ENCODE data around the gene SMCO2. TPM values are rescaled to one million over a fixed set of nuclear protein-coding genes. Genes with fewer than 3 reads are reported as not detected.

SMCO2 gene
- total RNA-seq, 3 donors from 2014 or later (not counting 1 experiment from before 2014, with no cell fraction given): not detected

GRCh38 chr12:27515671-27516070 lies 69.1 kb downstream of the SMCO2 start:
- no peaks in the 10 kb centered on the region for H3K4me1 ChIP-seq (ENCODE audit: control insufficient read depth, insufficient read depth, low read length)
- no peak overlapping the region for H3K27ac Mint-ChIP-seq
- no peak overlapping the region for H3K4me3 ChIP-seq (ENCODE audit: low read length)
- H3K36me3 Mint-ChIP-seq: no peaks in the 10 kb centered on the region
- no peak overlapping the region for H3K4me3 Mint-ChIP-seq
- H3K36me3 ChIP-seq (ENCODE audit: control insufficient read depth, insufficient read depth, low read length): no peaks in the 10 kb centered on the region
- DNase-seq (no peak), ATAC-seq (no peak)
- no peaks in the 10 kb centered on the region for H3K4me1 Mint-ChIP-seq
- H3K9me3 ChIP-seq (ENCODE audit: control insufficient read depth, insufficient read depth, low read length): no peaks in the 10 kb centered on the region
- H3K27me3 ChIP-seq (ENCODE audit: control insufficient read depth, insufficient read depth, low read length): no peaks in the 10 kb centered on the region
- no peaks in the 10 kb centered on the region for H3K9me3 Mint-ChIP-seq
- WGBS (ENCODE audit: insufficient coverage): 85% methylated on average over 8 of the region's 9 CpGs
- intact Hi-C loops (cut with micrococcal nuclease): no loop called here
- peaks cover 26 to 28% of the 10 kb centered on the region in 2 donors for H3K27me3 Mint-ChIP-seq (ENCODE audit: low read depth in 2 of 2)
- TF ChIP-seq CTCF (IDR thresholded peaks at IDR 0.05): no peak
- H3K27ac ChIP-seq (ENCODE audit: low read length): no peak overlapping the region

- H3K9me3 Mint-ChIP-seq: no peaks in the 10 kb centered on the region
- H3K9me3 ChIP-seq (ENCODE audit: control insufficient read depth, insufficient read depth, low read length): no peaks in the 10 kb centered on the region
- no peak for DNase-seq
- H3K27me3 ChIP-seq (ENCODE audit: control insufficient read depth, insufficient read depth, low read length): no peaks in the 10 kb centered on the region
- no peak overlapping the region for H3K4me3 ChIP-seq (ENCODE audit: low read length)
- no peak overlapping the region for H3K27ac ChIP-seq (ENCODE audit: low read length)
- no peak for TF ChIP-seq CTCF (IDR thresholded peaks at IDR 0.05)
- no peaks in the 10 kb centered on the region for H3K4me1 Mint-ChIP-seq
- H3K36me3 Mint-ChIP-seq: no peaks in the 10 kb centered on the region
- H3K4me1 ChIP-seq (ENCODE audit: control insufficient read depth, insufficient read depth, low read length): no peaks in the 10 kb centered on the region
- 83% methylated on average over 4 of the region's 4 CpGs for WGBS (ENCODE audit: insufficient coverage)
- H3K27ac Mint-ChIP-seq: no peak overlapping the region
- no peak overlapping the region for H3K4me3 Mint-ChIP-seq
- no peak for ATAC-seq
- H3K27me3 Mint-ChIP-seq (ENCODE audit: low read depth in 2 of 2): peaks cover 24 to 36% of the 10 kb centered on the region in 2 donors
- intact Hi-C loops (cut with micrococcal nuclease): no loop called here
- no peaks in the 10 kb centered on the region for H3K36me3 ChIP-seq (ENCODE audit: control insufficient read depth, insufficient read depth, low read length)
Observed at GRCh38 chr12:27516625-27517024, 70.1 kb downstream of the SMCO2 start.

GRCh38 chr12:27517546-27517945 lies 71.0 kb downstream of the SMCO2 start:
- DNase-seq (no peak), ATAC-seq (no peak)
- no peaks in the 10 kb centered on the region for H3K9me3 Mint-ChIP-seq
- no peak for TF ChIP-seq CTCF (IDR thresholded peaks at IDR 0.05)
- H3K4me1 ChIP-seq (ENCODE audit: control insufficient read depth, insufficient read depth, low read length): no peaks in the 10 kb centered on the region
- 97% methylated on average over 3 of the region's 3 CpGs for WGBS (ENCODE audit: insufficient coverage)
- peaks cover 28 to 37% of the 10 kb centered on the region in 2 donors for H3K27me3 Mint-ChIP-seq (ENCODE audit: low read depth in 2 of 2)
- no peak overlapping the region for H3K27ac ChIP-seq (ENCODE audit: low read length)
- H3K36me3 ChIP-seq (ENCODE audit: control insufficient read depth, insufficient read depth, low read length): no peaks in the 10 kb centered on the region
- no peaks in the 10 kb centered on the region for H3K27me3 ChIP-seq (ENCODE audit: control insufficient read depth, insufficient read depth, low read length)
- H3K9me3 ChIP-seq (ENCODE audit: control insufficient read depth, insufficient read depth, low read length): no peaks in the 10 kb centered on the region
- intact Hi-C loops (cut with micrococcal nuclease): no loop called here
- no peak overlapping the region for H3K4me3 Mint-ChIP-seq
- no peak overlapping the region for H3K27ac Mint-ChIP-seq
- no peak overlapping the region for H3K4me3 ChIP-seq (ENCODE audit: low read length)
- H3K4me1 Mint-ChIP-seq: no peaks in the 10 kb centered on the region
- no peaks in the 10 kb centered on the region for H3K36me3 Mint-ChIP-seq

GRCh38 chr12:27517961-27518665 lies 71.6 kb downstream of the SMCO2 start:
- H3K4me3 Mint-ChIP-seq: no peak overlapping the region
- H3K27me3 ChIP-seq (ENCODE audit: control insufficient read depth, insufficient read depth, low read length): no peaks in the 10 kb centered on the region
- intact Hi-C loops (cut with micrococcal nuclease): no loop called here
- DNase-seq: no peak
- H3K9me3 ChIP-seq (ENCODE audit: control insufficient read depth, insufficient read depth, low read length): no peaks in the 10 kb centered on the region
- H3K36me3 Mint-ChIP-seq: no peaks in the 10 kb centered on the region
- no peak overlapping the region for H3K27ac Mint-ChIP-seq
- H3K4me3 ChIP-seq (ENCODE audit: low read length): no peak overlapping the region
- H3K36me3 ChIP-seq (ENCODE audit: control insufficient read depth, insufficient read depth, low read length): no peaks in the 10 kb centered on the region
- H3K9me3 Mint-ChIP-seq: no peaks in the 10 kb centered on the region
- ATAC-seq: no peak
- peaks cover 28 to 37% of the 10 kb centered on the region in 2 donors for H3K27me3 Mint-ChIP-seq (ENCODE audit: low read depth in 2 of 2)
- H3K4me1 ChIP-seq (ENCODE audit: control insufficient read depth, insufficient read depth, low read length): peaks cover 4% of the 10 kb centered on the region
- no peak for TF ChIP-seq CTCF (IDR thresholded peaks at IDR 0.05)
- H3K27ac ChIP-seq (ENCODE audit: low read length): no peak overlapping the region
- H3K4me1 Mint-ChIP-seq: peaks cover 0 to 2% of the 10 kb centered on the region in 2 donors
- whole genome bisulfite sequencing (ENCODE audit: insufficient coverage): 85% methylated on average over 6 of the region's 7 CpGs

All from natural killer cell (primary cell).